GM20000 (cell line): ENCODE measurements around the gene ARHGAP22.
"Not testable (repeated sequence)": the region's sequence is repeated elsewhere in the genome, so short reads cannot be mapped to it uniquely, and the experiment has no call there.

Experiments
- DNase-seq: peaks from one replicate; pipeline ENCODE4 v3.0.0; 2012; ENCODE audit warnings: low spot score
- CTCF ChIP-seq: IDR thresholded peaks from 2 replicates; pipeline ENCODE4 v1.5.1; 2012; ENCODE audit warnings: mild to moderate bottlenecking, control low read depth; ENCODE audit errors: extremely low read depth, missing control alignments

ARHGAP22 gene

GRCh38 chr10:48423884-48424283 is 181.0 kb downstream of the ARHGAP22 start:
- TF ChIP-seq CTCF: no peak
- DNase-seq: no peak

GRCh38 chr10:48421862-48422261 is 183.0 kb downstream of the ARHGAP22 start:
- not testable (repeated sequence) for DNase-seq

- DNase-seq: no peak
- TF ChIP-seq CTCF: no peak
Measured at GRCh38 chr10:48419714-48420113, 185.2 kb downstream of the ARHGAP22 start.

GRCh38 chr10:48418189-48418788 is 186.6 kb downstream of the ARHGAP22 start:
- no peak for DNase-seq
- TF ChIP-seq CTCF: no peak

DNA sequence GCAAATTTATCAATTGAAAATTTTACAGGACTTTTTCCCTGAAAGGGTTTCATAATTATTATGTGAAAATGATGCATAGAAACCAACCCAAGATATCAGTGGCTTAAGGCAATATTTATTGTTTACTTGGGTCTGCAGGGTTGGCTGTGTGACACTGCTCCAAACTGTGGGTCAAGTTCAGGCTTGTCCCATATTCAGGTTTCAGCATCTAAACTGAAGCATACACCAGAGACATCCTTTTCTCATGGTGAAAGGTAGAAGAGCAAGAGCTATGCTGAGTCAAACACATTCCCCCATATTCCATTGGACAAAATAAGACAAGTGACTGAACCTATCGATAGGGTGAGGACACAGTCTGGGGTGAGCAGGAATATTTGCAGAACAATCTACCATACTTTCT is 187.5 kb downstream of the ARHGAP22 start:
- DNase-seq: no peak
- TF ChIP-seq CTCF: no peak

GRCh38 chr10:48416584-48417232 is 188.2 kb downstream of the ARHGAP22 start:
- no peak for DNase-seq
- TF ChIP-seq CTCF: no peak

DNA sequence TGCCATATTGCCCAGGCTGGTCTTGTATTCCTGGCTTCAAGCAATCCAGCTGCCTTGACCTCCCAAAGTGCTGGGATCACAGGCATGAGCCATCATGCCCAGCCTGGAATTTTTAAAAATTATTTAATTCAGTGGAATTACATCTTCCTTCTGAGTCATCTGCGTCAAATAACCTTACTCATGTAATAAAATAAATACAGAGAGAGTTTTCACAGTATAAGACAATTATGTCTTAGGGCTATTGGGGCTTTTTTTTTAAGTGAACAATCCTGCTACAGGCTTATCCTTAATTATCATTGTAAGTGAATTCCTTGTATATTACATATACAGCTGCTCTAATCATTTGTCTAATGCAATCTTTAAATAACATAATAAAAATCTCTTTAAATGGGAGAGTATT is 190.1 kb downstream of the ARHGAP22 start:
- no peak for DNase-seq
- TF ChIP-seq CTCF: no peak

DNA sequence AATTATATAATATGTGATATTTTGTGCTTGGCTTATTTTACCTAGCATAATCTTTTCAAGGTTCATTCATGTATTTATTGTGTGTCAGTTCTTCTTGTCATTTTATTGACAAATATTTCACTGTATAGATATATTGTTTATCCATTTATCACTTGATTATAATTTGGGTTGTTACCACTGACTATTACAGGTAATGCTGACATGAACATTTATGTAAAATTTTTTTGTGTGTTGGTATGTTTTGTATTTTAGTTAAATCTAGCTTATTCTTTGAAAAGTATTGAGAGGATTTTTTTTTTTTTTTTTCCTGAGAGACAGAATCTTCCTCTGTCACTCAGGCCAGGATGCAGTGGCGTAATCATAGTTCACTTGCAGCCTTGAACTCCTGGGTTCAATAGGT is 190.7 kb downstream of the ARHGAP22 start:
- TF ChIP-seq CTCF: no peak

More for the DNA sequence above, 190.7 kb downstream of the ARHGAP22 start:
- no peak for DNase-seq
